ENCODE data around the gene PRDM2.
A peak's percentile ranks its signal among the peaks of the same experiment; 100 is the strongest.

Gene PRDM2

GRCh38 chr1:13818926-13819325 lies 118.9 kb downstream of the PRDM2 start:
- no peak for DNase-seq

- no peak for DNase-seq
These were observed 119.7 kb downstream of the PRDM2 start for GRCh38 chr1:13819642-13820041.

GRCh38 chr1:13820055-13820454 lies 120.1 kb downstream of the PRDM2 start:
- no peak for DNase-seq

GRCh38 chr1:13820456-13820855 lies 120.5 kb downstream of the PRDM2 start:
- DNase-seq: no peak

- no peak for DNase-seq
These were observed 123.3 kb downstream of the PRDM2 start for GRCh38 chr1:13823126-13823880.

- no peak for DNase-seq
These were observed 123.9 kb downstream of the PRDM2 start for GRCh38 chr1:13823936-13824335.

GRCh38 chr1:13824626-13825025 lies 124.6 kb downstream of the PRDM2 start:
- no peak for DNase-seq

- no peak for DNase-seq
These were observed 125.0 kb downstream of the PRDM2 start for GRCh38 chr1:13825033-13825432.

GRCh38 chr1:13826009-13826408 lies 126.0 kb downstream of the PRDM2 start:
- DNase-seq: no peak

GRCh38 chr1:13826591-13826990 lies 126.6 kb downstream of the PRDM2 start:
- no peak for DNase-seq

GRCh38 chr1:13828454-13829151 lies 128.6 kb downstream of the PRDM2 start:
- peak; percentile 29 for DNase-seq

GRCh38 chr1:13829152-13829769 lies 129.3 kb downstream of the PRDM2 start:
- no peak for DNase-seq

GRCh38 chr1:13830170-13830569 lies 130.2 kb downstream of the PRDM2 start:
- DNase-seq: no peak

GRCh38 chr1:13830616-13831280 lies 130.8 kb downstream of the PRDM2 start:
- DNase-seq: no peak

- no peak for DNase-seq
These were observed 132.1 kb downstream of the PRDM2 start for GRCh38 chr1:13832100-13832499.

- DNase-seq: no peak
These were observed 132.5 kb downstream of the PRDM2 start for GRCh38 chr1:13832536-13832935.

- no peak for DNase-seq
These were observed 136.1 kb downstream of the PRDM2 start for GRCh38 chr1:13836136-13836535.

- DNase-seq: no peak
These were observed 136.6 kb downstream of the PRDM2 start for GRCh38 chr1:13836631-13837030.

GRCh38 chr1:13838236-13838635 lies 138.2 kb downstream of the PRDM2 start:
- no peak for DNase-seq

GRCh38 chr1:13842497-13842896 lies 142.5 kb downstream of the PRDM2 start:
- no peak for DNase-seq

- DNase-seq: no peak
These were observed 151.7 kb downstream of the PRDM2 start for GRCh38 chr1:13851726-13852125.

GRCh38 chr1:13855554-13855953 lies 155.6 kb downstream of the PRDM2 start:
- DNase-seq: no peak

GRCh38 chr1:13860031-13860430 lies 160.0 kb downstream of the PRDM2 start:
- no peak for DNase-seq

GRCh38 chr1:13864760-13865159 lies 164.8 kb downstream of the PRDM2 start:
- DNase-seq: no peak

Data from CD4-positive, alpha-beta T cell treated with Interleukin-6 for 4 hours (primary cell).